ENCODE results near the gene USPL1. TPM values are rescaled to one million over a fixed set of nuclear protein-coding genes. Genes with fewer than 3 reads are reported as not detected.

The USPL1 gene
- total RNA-seq, 1 experiment from 2014 or later = 14.3 TPM

DNA sequence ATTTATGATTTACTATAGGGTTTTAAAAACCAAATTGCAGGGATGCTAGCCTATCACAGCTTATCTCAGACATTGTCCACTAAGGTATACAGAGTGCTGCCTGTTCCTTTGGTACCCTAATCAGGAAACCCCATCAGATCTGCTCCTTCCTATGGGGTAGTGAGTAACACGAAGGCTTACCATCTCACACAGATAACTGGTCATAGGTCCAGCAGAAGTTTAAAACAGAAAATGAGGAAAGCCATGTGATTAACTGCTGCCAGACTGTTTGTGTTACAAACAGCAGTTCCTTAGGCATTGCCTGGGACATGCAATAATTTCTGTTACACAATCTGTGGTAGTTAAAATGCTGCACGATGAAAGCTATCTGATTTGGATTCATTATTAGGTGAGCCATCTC lies 64.1 kb downstream of the USPL1 start (continued):
- TF ChIP-seq, protein P1, sequence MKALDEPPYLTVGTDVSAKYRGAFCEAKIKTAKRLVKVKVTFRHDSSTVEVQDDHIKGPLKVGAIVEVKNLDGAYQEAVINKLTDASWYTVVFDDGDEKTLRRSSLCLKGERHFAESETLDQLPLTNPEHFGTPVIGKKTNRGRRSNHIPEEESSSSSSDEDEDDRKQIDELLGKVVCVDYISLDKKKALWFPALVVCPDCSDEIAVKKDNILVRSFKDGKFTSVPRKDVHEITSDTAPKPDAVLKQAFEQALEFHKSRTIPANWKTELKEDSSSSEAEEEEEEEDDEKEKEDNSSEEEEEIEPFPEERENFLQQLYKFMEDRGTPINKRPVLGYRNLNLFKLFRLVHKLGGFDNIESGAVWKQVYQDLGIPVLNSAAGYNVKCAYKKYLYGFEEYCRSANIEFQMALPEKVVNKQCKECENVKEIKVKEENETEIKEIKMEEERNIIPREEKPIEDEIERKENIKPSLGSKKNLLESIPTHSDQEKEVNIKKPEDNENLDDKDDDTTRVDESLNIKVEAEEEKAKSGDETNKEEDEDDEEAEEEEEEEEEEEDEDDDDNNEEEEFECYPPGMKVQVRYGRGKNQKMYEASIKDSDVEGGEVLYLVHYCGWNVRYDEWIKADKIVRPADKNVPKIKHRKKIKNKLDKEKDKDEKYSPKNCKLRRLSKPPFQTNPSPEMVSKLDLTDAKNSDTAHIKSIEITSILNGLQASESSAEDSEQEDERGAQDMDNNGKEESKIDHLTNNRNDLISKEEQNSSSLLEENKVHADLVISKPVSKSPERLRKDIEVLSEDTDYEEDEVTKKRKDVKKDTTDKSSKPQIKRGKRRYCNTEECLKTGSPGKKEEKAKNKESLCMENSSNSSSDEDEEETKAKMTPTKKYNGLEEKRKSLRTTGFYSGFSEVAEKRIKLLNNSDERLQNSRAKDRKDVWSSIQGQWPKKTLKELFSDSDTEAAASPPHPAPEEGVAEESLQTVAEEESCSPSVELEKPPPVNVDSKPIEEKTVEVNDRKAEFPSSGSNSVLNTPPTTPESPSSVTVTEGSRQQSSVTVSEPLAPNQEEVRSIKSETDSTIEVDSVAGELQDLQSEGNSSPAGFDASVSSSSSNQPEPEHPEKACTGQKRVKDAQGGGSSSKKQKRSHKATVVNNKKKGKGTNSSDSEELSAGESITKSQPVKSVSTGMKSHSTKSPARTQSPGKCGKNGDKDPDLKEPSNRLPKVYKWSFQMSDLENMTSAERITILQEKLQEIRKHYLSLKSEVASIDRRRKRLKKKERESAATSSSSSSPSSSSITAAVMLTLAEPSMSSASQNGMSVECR (CRISPR knock-in tag; IDR thresholded peaks at IDR 0.05; ENCODE audit: borderline replicate concordance) = no peak
- TF ChIP-seq, protein P2, sequence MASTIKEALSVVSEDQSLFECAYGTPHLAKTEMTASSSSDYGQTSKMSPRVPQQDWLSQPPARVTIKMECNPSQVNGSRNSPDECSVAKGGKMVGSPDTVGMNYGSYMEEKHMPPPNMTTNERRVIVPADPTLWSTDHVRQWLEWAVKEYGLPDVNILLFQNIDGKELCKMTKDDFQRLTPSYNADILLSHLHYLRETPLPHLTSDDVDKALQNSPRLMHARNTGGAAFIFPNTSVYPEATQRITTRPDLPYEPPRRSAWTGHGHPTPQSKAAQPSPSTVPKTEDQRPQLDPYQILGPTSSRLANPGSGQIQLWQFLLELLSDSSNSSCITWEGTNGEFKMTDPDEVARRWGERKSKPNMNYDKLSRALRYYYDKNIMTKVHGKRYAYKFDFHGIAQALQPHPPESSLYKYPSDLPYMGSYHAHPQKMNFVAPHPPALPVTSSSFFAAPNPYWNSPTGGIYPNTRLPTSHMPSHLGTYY (CRISPR knock-in tag; IDR thresholded peaks at IDR 0.05) = no peak
- TF ChIP-seq, protein P3, sequence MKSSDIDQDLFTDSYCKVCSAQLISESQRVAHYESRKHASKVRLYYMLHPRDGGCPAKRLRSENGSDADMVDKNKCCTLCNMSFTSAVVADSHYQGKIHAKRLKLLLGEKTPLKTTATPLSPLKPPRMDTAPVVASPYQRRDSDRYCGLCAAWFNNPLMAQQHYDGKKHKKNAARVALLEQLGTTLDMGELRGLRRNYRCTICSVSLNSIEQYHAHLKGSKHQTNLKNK (CRISPR knock-in tag; IDR thresholded peaks at IDR 0.05) = no peak
- TF ChIP-seq, protein P4, sequence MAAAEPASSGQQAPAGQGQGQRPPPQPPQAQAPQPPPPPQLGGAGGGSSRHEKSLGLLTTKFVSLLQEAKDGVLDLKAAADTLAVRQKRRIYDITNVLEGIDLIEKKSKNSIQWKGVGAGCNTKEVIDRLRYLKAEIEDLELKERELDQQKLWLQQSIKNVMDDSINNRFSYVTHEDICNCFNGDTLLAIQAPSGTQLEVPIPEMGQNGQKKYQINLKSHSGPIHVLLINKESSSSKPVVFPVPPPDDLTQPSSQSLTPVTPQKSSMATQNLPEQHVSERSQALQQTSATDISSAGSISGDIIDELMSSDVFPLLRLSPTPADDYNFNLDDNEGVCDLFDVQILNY (CRISPR knock-in tag; IDR thresholded peaks at IDR 0.05) = no peak

DNA sequence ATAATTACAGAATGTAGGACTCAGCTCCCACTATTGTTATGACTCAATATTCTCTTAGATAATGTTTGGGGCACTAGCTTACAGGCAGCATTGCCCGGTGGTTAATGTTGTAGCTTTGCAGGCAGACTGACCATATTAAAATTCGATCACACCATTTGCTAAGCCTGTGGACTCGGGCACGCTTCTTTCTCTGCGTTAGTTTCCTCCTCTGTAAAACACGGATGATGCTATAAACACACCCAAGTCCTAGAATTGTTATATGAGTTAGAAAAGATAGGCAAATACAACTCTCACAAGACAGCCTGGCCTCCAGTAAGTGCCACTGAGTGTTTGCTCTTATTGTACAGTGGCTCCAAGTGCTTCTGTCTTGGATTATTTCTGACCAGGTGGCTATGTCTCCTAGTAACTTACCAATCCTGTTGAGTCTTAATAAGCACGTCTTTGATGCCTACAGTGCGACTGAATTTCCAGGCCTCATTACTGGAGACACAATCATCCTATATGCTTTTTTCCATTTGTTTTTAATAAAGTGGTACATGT lies 67.7 kb downstream of the USPL1 start:
- Mint-ChIP-seq H3K9me3 (peaks cover 9% of the 10 kb centered on the region), H3K4me1 (peaks cover 2% of the 10 kb centered on the region; the same call in 1 of the 2 replicates), H3K36me3 (peaks cover 2% of the 10 kb centered on the region; the same call in 1 of the 2 replicates), H3K27me3 (ENCODE audit: low read depth) (0 out of 2 replicates have a peak, but pooled peaks cover 3% of the 10 kb centered on the region), H3K4me3 (no peak overlapping the region), H3K27ac (no peak overlapping the region)
- no peak for ATAC-seq
- ChIA-PET POLR2A (no interaction called here), CTCF (no interaction called here)
- no peak for DNase-seq (ENCODE audit: low spot score)
- TF ChIP-seq ZNF219 (CRISPR knock-in tag; IDR thresholded peaks at IDR 0.05; ENCODE audit: borderline replicate concordance) (no peak), ZNF121 (CRISPR knock-in tag; IDR thresholded peaks at IDR 0.05) (no peak), ZNF423 (CRISPR knock-in tag; IDR thresholded peaks at IDR 0.05) (no peak), NFYB (CRISPR knock-in tag; conservative IDR thresholded peaks at IDR 0.05; ENCODE audit: low read depth) (no peak), MXD4 (CRISPR knock-in tag; IDR thresholded peaks at IDR 0.05; ENCODE audit: borderline replicate concordance) (no peak), TCF7 (CRISPR knock-in tag; IDR thresholded peaks at IDR 0.05; ENCODE audit: low read depth) (no peak), MYBL2 (CRISPR knock-in tag; IDR thresholded peaks at IDR 0.05) (no peak), ETV6 (CRISPR knock-in tag; IDR thresholded peaks at IDR 0.05) (no peak), PRRX2 (CRISPR knock-in tag; IDR thresholded peaks at IDR 0.05) (no peak), SP1 (CRISPR knock-in tag; conservative IDR thresholded peaks at IDR 0.05) (no peak)
- TF ChIP-seq, protein P5, sequence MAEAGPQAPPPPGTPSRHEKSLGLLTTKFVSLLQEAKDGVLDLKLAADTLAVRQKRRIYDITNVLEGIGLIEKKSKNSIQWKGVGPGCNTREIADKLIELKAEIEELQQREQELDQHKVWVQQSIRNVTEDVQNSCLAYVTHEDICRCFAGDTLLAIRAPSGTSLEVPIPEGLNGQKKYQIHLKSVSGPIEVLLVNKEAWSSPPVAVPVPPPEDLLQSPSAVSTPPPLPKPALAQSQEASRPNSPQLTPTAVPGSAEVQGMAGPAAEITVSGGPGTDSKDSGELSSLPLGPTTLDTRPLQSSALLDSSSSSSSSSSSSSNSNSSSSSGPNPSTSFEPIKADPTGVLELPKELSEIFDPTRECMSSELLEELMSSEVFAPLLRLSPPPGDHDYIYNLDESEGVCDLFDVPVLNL (CRISPR knock-in tag; IDR thresholded peaks at IDR 0.05; ENCODE audit: borderline replicate concordance, low read depth) = no peak

DNA sequence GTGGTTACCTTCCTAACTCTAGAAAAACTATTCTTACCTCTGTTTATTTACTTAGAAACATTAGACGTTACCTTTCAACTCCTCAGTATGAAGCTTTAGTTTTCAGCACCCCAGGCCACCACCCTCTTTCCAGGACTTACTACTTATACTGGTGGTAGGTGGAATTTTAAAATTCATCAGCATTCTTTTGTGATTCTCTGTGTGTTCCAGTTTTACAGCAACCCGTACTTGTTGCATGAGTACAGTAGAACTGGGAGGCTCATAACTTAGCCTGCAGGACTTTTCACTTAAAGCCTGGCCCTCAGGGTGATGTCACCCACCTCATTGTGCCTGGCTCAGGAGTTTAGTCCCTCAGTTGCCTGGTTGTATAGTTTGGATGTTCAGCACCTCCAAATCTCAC lies 68.3 kb downstream of the USPL1 start:
- Mint-ChIP-seq H3K9me3 (peaks cover 9% of the 10 kb centered on the region), H3K4me1 (peaks cover 5% of the 10 kb centered on the region; the same call in 1 of the 2 replicates), H3K36me3 (peaks cover 2% of the 10 kb centered on the region; the same call in 1 of the 2 replicates), H3K4me3 (no peak overlapping the region), H3K27me3 (ENCODE audit: low read depth) (0 out of 2 replicates have a peak, but pooled peaks cover 3% of the 10 kb centered on the region), H3K27ac (no peak overlapping the region)
- ATAC-seq = no peak
- CTCF ChIA-PET = no interaction called here
- POLR2A ChIA-PET = no interaction called here
- no peak for DNase-seq (ENCODE audit: low spot score)
- no peak for TF ChIP-seq GABPB1 (CRISPR knock-in tag; IDR thresholded peaks at IDR 0.05)
- TF ChIP-seq, protein P6, sequence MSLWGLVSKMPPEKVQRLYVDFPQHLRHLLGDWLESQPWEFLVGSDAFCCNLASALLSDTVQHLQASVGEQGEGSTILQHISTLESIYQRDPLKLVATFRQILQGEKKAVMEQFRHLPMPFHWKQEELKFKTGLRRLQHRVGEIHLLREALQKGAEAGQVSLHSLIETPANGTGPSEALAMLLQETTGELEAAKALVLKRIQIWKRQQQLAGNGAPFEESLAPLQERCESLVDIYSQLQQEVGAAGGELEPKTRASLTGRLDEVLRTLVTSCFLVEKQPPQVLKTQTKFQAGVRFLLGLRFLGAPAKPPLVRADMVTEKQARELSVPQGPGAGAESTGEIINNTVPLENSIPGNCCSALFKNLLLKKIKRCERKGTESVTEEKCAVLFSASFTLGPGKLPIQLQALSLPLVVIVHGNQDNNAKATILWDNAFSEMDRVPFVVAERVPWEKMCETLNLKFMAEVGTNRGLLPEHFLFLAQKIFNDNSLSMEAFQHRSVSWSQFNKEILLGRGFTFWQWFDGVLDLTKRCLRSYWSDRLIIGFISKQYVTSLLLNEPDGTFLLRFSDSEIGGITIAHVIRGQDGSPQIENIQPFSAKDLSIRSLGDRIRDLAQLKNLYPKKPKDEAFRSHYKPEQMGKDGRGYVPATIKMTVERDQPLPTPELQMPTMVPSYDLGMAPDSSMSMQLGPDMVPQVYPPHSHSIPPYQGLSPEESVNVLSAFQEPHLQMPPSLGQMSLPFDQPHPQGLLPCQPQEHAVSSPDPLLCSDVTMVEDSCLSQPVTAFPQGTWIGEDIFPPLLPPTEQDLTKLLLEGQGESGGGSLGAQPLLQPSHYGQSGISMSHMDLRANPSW (CRISPR knock-in tag; conservative IDR thresholded peaks at IDR 0.05; ENCODE audit: low read depth) = no peak
- TF ChIP-seq SP1 (CRISPR knock-in tag; conservative IDR thresholded peaks at IDR 0.05) = no peak
- no peak for TF ChIP-seq ZNF121 (CRISPR knock-in tag; IDR thresholded peaks at IDR 0.05)
- no peak for TF ChIP-seq TEAD4 (CRISPR knock-in tag; IDR thresholded peaks at IDR 0.05)

All from WTC11 (cell line).